HG03342 (cell line): ENCODE data around the gene MBTPS1.

ENCODE experiments used
- ATAC-seq: cut with Tn5 transposase; IDR thresholded peaks from one replicate; pipeline ENCODE4 v1.9.1; 2021; ENCODE audit warnings: mild to moderate bottlenecking, moderate library complexity; ENCODE audit not compliant: unreplicated experiment

Gene MBTPS1

GRCh38 chr16:84014570-84015327 lies 102.0 kb downstream of the MBTPS1 start:
- ATAC-seq, result no peak

GRCh38 chr16:84013787-84014569 lies 102.8 kb downstream of the MBTPS1 start:
- ATAC-seq, result peak; percentile 75

- ATAC-seq, result no peak
Measured at GRCh38 chr16:84009282-84009681, 107.5 kb downstream of the MBTPS1 start.

- ATAC-seq, result no peak
Measured at GRCh38 chr16:84007965-84008364, 108.8 kb downstream of the MBTPS1 start.

- no peak for ATAC-seq
Measured at GRCh38 chr16:84007520-84007919, 109.2 kb downstream of the MBTPS1 start.

GRCh38 chr16:84005391-84005790 lies 111.4 kb downstream of the MBTPS1 start:
- ATAC-seq, result no peak

- ATAC-seq, result no peak
Measured at GRCh38 chr16:84004442-84004841, 112.3 kb downstream of the MBTPS1 start.
